HG02623 (cell line): Measurements from ENCODE around the gene PTGER4.
"Not testable (repeated sequence)": the region's sequence is repeated elsewhere in the genome, so short reads cannot be mapped to it uniquely, and the experiment has no call there.

Source experiments
- ATAC-seq: cut with Tn5 transposase; IDR thresholded peaks from one replicate; pipeline ENCODE4 v1.9.1; 2021; ENCODE audit warnings: moderate library complexity; ENCODE audit not compliant: unreplicated experiment

PTGER4 gene

GRCh38 chr5:40679913-40680681, at the start of gene PTGER4:
Gene PTGER4, plus strand, starts transcription at chr5:40679915. Its CDS starts 1,079 bp downstream, at chr5:40680994.
- ATAC-seq: peak; percentile 33

DNA sequence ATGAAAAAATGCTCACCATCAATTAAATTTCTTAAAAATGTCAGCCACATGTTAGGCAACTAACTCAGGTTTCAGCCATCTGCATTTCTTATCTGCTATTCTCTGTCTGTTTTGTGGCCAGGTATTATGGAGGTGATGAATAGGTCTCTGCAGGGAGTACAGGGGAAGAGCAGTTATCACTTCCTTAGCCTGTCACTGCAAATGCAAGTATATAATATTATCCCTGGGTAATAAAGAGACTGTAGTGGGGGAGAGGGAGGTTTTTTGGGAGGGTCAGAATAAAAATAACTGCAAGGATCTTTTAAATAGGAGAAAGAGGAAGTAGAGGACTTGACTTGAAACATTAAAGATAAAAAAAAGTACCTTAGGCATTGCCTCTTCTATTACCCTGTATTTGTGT, 49.6 kb upstream of the PTGER4 start:
- ATAC-seq: no peak

DNA sequence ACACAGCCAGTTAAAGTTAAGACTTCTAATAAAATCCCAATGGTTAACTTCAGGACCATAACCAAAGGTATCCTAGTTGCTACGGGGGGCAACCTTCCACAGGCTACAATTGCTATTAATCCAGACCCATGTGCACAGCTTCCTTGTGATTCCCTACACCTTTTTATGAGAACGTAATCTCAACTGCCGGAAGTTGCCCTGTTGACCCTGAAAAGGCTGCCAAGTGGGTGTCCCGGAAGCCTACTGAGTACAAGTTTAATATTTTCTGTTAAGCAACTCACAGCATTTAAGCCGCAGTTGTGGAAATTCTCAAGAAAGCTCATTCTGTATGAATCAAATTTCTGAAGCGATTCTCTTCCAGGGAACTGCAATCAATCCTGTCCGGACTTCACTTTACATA, 48.5 kb upstream of the PTGER4 start:
- ATAC-seq: no peak

DNA sequence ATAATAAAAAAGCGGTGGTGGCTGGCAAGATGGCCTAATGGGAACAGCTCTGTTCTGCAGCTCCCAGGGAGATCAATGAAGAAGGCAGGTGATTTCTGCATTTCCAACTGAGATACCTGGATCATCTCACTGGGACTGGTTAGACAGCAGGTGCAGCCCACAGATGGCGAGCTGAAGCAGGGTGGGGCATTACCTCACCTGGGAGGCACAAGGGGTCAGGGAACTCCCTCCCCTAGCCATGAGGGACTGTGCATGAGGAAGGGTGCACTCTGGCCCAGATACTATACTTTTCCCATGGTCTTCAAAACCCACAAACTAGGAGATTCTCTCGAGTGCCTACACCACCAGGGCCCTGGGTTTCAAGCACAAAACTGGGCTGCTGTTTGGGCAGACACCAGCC, 45.6 kb upstream of the PTGER4 start:
- ATAC-seq: no peak

GRCh38 chr5:40634593-40634992, 45.1 kb upstream of the PTGER4 start:
- no peak for ATAC-seq

DNA sequence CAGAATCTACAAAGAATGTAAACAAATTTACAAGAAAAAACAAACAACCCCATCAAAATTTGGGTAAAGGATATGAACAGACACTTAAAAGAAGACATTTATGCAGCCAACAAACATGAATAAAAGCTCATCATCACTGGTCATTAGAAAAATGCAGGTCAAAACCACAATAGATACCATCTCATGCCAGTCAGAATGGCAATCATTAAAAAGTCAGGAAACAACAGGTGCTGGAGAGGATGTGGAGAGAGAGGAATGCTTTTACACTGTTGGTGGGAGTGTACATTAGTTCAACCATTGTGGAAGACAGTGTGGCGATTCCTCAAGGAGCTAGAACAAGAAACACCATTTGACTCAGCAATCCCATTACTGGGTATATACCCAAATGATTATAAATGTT, 40.2 kb upstream of the PTGER4 start:
- not testable (repeated sequence) for ATAC-seq

- no peak for ATAC-seq
These were observed 33.4 kb upstream of the PTGER4 start for GRCh38 chr5:40646266-40646665.

- ATAC-seq: no peak
These were observed 31.6 kb upstream of the PTGER4 start for GRCh38 chr5:40648150-40648549.

DNA sequence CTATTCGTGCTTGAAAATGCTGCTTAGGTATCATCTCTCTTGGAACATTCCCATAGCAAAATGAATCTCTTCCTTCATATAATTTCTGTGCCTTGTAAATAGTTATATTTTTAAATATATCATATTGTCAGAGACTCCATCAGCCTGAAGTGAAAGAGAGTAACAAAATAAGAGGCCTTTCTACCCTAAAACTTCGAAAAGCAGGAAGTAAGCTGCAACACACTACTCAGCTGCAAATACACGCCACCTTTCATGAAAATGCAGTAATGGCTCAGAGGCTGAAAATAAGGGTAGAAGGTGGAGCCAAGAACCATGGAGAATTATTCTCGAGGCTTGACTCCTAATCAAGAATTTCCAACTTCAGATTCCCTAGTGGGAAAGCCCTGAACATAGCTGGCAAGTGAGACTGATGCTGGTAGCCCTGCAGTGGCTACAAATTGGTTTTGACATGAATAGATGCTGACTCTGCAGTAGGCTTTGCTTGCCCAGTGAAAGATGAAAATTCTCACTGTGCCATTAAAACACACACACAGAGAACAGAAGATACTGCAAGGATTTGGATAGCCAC, 30.2 kb upstream of the PTGER4 start:
- ATAC-seq: no peak

DNA sequence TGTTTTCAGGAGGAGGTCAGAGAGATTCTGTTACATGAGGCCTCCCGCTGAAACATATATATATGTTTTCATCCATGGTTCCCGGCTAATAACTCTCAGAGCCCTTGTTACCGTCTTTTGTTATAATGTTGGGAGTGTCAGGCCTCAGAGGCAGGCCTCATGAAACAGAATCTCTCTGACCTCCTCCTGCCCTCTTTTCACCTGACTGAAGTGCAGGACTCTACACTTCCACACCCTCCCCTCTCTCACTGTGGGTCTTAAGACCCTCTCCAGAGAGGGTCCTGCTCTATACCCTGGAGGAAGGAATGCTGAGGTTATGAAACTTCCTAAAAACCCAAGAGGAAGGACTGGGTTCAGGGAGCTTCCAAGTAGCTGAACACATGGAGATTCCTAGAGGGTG, 28.5 kb upstream of the PTGER4 start:
- ATAC-seq: no peak

DNA sequence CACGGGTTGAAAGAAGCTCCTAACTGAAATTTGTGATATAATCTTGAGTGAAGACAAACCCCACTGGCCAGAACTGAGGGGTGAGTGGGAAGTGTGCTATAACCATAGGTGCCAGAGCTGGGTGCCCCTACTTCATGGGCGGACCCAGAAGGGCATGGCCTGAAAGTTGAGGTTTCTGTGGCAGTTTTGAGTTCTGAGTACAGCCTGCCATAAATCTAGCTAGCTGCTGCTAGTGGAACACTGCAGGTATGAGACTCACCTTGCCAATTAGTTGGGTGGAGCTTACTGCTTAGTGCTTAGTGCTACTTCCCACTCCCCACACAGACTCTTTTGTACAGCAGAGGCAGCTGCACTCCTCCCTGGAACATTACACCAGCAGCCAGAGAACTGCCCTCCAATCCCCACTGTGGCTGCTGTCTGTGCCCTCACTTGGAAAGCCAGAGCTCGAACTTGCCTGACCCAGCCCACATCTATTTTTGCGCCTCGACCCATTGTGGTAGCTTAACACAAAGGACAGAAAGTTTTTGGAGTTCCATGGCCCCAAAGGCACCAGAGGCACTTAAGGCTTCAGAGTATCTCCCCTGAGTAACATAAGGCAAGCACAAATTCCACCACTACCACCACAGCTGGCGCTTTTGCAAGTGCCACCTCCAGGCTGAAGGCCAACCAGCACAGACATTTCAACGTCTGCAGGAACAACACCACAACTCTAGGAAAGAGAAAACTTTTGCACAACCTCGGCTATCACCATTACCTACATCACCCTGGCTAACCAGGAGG, 27.1 kb upstream of the PTGER4 start:
- no peak for ATAC-seq

DNA sequence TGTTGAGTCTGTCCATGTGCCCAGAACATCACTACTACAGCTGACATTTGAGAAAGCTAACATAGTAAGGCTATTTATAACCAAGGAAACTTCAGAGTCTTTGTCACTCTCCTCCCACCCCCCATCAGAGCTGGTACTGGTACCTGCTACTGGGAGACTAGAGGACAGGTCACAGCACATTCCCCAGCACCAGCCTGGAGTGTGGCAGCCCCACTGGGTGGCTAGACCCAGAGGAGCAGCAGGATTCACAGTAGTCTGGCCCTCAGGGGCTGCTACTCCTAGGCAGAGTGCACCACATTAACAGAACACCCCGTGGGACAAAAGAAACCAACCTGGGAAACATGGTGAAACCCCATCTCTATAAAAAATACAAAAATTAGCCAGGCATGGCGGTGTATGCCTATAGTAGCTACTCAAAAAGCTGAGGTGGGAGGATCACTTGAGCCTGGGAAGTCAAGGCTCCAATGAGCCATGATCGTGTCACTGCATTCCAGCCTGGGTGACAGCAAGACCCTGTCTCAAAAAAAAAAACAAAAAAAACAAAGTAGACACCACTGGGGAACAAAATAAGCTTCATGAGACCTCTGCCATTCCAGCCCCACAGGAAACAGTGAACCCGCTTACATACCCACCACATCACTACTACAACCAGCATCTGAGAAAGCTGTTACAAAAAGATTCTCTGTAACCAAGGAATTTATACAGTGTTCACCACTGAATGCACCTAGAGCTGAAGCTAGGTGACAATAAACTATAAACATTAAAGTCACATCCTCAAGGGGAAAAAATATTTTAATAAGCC, 26.3 kb upstream of the PTGER4 start:
- ATAC-seq: no peak

DNA sequence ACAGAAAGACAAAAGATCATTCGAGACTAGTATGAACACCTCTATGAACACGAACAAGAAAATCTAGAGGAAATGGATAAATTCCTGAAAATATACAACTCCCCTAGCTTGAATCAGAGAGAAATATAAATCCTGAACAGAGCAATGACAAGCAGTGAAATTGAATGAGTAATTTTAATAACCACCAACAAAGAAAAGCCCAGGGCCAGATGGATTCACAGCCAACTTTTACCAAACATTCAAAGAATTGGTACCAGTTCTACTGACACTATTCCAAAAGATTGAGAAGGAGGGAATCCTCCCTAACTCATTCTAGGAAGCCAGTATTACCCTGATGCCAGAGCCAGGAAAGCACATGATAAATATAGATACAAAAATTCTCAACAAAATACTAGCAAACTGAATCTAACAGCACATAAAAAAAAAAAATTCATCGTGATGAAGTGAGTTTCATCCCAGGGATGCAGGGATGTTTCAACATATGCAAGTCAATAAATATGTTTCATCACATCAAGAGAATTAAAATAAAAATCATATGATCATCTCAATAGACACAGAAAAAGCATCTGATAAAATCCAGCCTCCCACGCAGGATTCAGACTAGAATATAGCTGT, 25.2 kb upstream of the PTGER4 start:
- ATAC-seq: no peak

- no peak for ATAC-seq
These were observed 24.6 kb upstream of the PTGER4 start for GRCh38 chr5:40655138-40655537.

DNA sequence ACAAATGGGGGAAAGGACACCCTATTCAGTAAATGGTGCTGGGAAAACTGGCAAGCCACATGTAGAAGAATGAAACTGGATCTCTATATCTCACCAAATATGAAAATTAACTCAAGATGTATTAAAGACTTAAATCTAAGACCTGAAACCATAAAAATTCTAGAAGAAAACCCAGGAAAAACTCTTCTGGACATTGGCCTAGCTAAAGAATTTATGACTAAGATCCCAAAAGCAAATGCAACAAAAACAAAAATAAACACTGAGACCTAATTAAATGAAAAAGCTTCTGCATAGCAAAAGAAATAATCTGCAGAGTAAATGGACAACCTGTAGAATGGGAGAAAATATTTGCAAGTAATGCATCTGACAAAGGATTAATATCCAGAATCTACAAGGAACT, 23.6 kb upstream of the PTGER4 start:
- ATAC-seq: not testable (repeated sequence)

DNA sequence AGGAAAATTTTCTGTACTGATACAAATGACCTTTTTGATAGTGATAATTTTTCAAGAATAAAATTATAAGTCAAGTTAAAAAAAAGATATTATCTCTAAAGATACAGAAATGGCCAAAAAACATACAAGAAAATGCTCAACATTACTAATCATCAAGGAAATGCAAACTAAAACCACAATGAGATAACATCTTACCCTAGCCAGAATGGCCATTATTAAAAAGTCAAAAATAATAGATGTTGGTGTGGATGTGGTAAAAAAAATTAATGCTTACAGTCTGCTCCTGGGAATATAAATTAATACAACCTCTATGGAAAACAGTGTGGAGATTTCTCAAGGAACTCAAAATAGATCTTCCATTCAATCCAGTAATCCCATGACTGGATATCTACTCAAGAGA, 22.9 kb upstream of the PTGER4 start:
- ATAC-seq: no peak

- ATAC-seq: no peak
These were observed 19.0 kb upstream of the PTGER4 start for GRCh38 chr5:40660751-40661150.

- ATAC-seq: no peak
These were observed 13.9 kb upstream of the PTGER4 start for GRCh38 chr5:40665635-40666298.

DNA sequence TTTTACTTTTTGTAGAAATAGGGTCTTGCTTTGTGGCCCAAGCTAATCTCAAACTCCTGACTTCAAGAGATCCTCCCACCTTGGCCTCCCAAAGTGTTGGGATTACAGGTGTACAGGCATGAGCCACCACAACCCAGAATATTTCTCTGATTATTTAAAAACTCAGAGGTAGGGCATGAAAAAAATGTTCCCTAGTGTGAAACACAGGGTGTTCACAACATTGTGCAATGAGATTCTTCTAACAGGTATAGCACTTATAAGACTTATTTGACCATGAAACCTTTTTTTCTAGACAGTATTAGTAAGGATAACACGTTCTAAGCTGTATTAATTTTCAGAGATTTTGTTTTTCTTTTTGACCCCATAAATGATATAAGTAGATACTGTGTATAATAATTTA, 13.1 kb upstream of the PTGER4 start:
- no peak for ATAC-seq

DNA sequence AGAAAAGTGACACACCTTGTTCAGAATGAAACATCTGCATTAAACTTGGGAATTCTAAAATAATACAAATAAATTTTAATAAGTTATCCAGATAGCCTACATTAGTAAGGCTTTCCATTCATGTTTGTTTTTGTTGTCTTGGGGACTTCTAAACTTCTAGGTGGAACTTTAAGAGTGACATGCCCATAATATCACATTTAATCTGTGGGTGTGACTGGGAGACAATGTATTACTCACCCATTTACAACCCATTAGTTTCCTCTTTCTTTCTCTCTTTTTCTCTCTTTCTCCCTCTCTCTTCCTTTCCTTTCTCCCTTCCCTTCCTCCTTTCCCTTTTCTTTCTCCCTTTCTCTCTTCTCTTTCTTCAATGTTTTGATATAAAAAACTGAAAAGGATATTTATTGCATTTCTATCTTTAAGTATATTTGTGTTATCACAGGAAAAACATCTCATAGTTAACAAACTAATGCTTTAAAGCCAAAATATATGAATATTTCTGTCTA, 12.5 kb upstream of the PTGER4 start:
- ATAC-seq: no peak
